Upper lobe of left lung (tissue), 6 donors: Measurements from ENCODE around the gene ASB14. TPM values are rescaled to one million over a fixed set of nuclear protein-coding genes. Genes with fewer than 3 reads are reported as not detected.
"Not testable (repeated sequence)": the region's sequence is repeated elsewhere in the genome, so short reads cannot be mapped to it uniquely, and the experiment has no call there.

Source experiments
- ATAC-seq, 2 donors: fragments of 200-7000 bp; cut with Tn5 transposase; one replicate each; pipeline ENCODE4 v1.9.1; 2022; ENCODE audit warnings: mild to moderate bottlenecking in 2 of 2, moderate library complexity in 2 of 2; ENCODE audit not compliant: low FRiP score in 2 of 2
- DNase-seq, 2 donors: peaks; one replicate each; pipeline ENCODE4 v3.0.0-alpha.2; 2019 to 2020
- H3K27ac ChIP-seq, 4 donors: fragments of 200-600 bp; sonication (generic); one replicate each; pipeline ENCODE4 v1.5.1; 2016 to 2019
- H3K27me3 ChIP-seq, 4 donors: fragments of 200-600 bp; sonication (generic); one replicate each; pipeline ENCODE4 v1.5.1; 2017 to 2019
- H3K36me3 ChIP-seq, 4 donors: fragments of 200-600 bp; sonication (generic); one replicate each; pipeline ENCODE4 v1.5.1; 2016 to 2019
- H3K4me1 ChIP-seq, 4 donors: fragments of 200-600 bp; sonication (generic); one replicate each; pipeline ENCODE4 v1.5.1; 2018 to 2019
- H3K4me3 ChIP-seq, 4 donors: fragments of 200-600 bp; sonication (generic); one replicate each; pipeline ENCODE4 v1.5.1; 2017 to 2019; ENCODE audit warnings: mild to moderate bottlenecking in 2 of 4, moderate library complexity in 1 of 4
- H3K9me3 ChIP-seq, 4 donors: fragments of 200-600 bp; sonication (generic); one replicate each; pipeline ENCODE4 v1.5.1; 2018 to 2019
- CTCF ChIP-seq, 6 experiments: fragments of 450-650 bp in 4 of 6; fragments of 200-600 bp in 2 of 6; sonication (generic) in 2 of 6; IDR thresholded peaks; one replicate each; pipeline ENCODE4 v1.5.1; 2016 to 2019; ENCODE audit warnings: antibody characterized with exemption in 6 of 6
- EP300 ChIP-seq, 4 donors: sonication (generic); formaldehyde crosslinking; IDR thresholded peaks; one replicate each; pipeline ENCODE4 v1.5.1; 2017; ENCODE audit warnings: antibody characterized with exemption in 4 of 4, control low read depth in 2 of 4
- POLR2A ChIP-seq, 4 donors: fragments of 450-650 bp; IDR thresholded peaks; one replicate each; pipeline ENCODE4 v1.5.1; 2016 to 2017; ENCODE audit warnings: antibody characterized with exemption in 4 of 4, mild to moderate bottlenecking in 2 of 4
- POLR2AphosphoS5 ChIP-seq, 2 donors: sonication (generic); formaldehyde crosslinking; IDR thresholded peaks; one replicate each; pipeline ENCODE4 v1.5.1; 2017; ENCODE audit warnings: antibody characterized with exemption in 2 of 2
- WGBS, 2 donors: methylation state at CpG; one replicate each; pipeline ENCODE4 v1.1.5; 2017 to 2018; 5-methylcytosine and 5-hydroxymethylcytosine counted together
- total RNA-seq, 6 donors: library from RNA; depleted of rRNA in 4 of 6; stranded (reverse); fragments of >200 nt in 4 of 6; gene quantifications; one replicate each; pipeline versions ENCODE4 v1.1.0 to v1.2.1, GENCODE V29; 2016 to 2021
- donor health status: DM: no; HTN: no; CAD: no; lungs with moderate emphysema.
- donor health status: DM: no; HTN: yes; CAD: no; lungs with severe emphysema.

ASB14 gene
- total RNA-seq, 6 donors from 2014 or later, result 0.64 to 2.1 (median 1.2) TPM; not detected in 3

GRCh38 chr3:57314204-57314603 is 21.7 kb upstream of the ASB14 start:
- DNase-seq, result no peak

GRCh38 chr3:57309769-57310360 is 17.4 kb upstream of the ASB14 start:
- ATAC-seq (no peak), DNase-seq (no peak)
- 36 to 45% methylated on average over 3 of the region's 3 CpGs for WGBS, 2 donors
- H3K27ac ChIP-seq, result no peak overlapping the region
- no peaks in the 10 kb centered on the region for H3K4me1 ChIP-seq
- H3K36me3 ChIP-seq, result no peaks in the 10 kb centered on the region
- TF ChIP-seq CTCF (IDR thresholded peaks at IDR 0.05) (no peak), POLR2A (IDR thresholded peaks at IDR 0.05) (no peak), EP300 (IDR thresholded peaks at IDR 0.05) (no peak), POLR2AphosphoS5 (IDR thresholded peaks at IDR 0.05) (no peak)
- no peaks in the 10 kb centered on the region for H3K9me3 ChIP-seq
- H3K4me3 ChIP-seq, result no peak overlapping the region
- H3K27me3 ChIP-seq, result no peaks in the 10 kb centered on the region

More at GRCh38 chr3:57314204-57314603, 21.7 kb upstream of the ASB14 start:
- no peaks in the 10 kb centered on the region for H3K27me3 ChIP-seq
- H3K27ac ChIP-seq, result no peak overlapping the region
- no peak for ATAC-seq
- no peaks in the 10 kb centered on the region for H3K4me1 ChIP-seq
- 100% methylated on average over 3 of the region's 3 CpGs for WGBS, 2 donors
- H3K36me3 ChIP-seq, result no peaks in the 10 kb centered on the region
- H3K4me3 ChIP-seq, result no peak overlapping the region
- TF ChIP-seq POLR2A (IDR thresholded peaks at IDR 0.05), result no peak
- peaks cover 0 to 4% (median 2%) of the 10 kb centered on the region in 4 donors for H3K9me3 ChIP-seq

GRCh38 chr3:57303520-57303919 is 11.0 kb upstream of the ASB14 start:
- 96% methylated on average over 7 of the region's 7 CpGs for WGBS, 2 donors
- not testable (repeated sequence) for H3K9me3 ChIP-seq, H3K36me3 ChIP-seq, H3K27me3 ChIP-seq, H3K4me1 ChIP-seq, H3K4me3 ChIP-seq, ATAC-seq, DNase-seq, H3K27ac ChIP-seq

GRCh38 chr3:57298041-57298440 is 5.6 kb upstream of the ASB14 start:
- 82 to 83% methylated on average over 1 of the region's 1 CpG for WGBS, 2 donors
- H3K27me3 ChIP-seq, result no peaks in the 10 kb centered on the region
- ATAC-seq (no peak), DNase-seq (no peak)
- H3K27ac ChIP-seq, result no peak overlapping the region
- TF ChIP-seq EP300 (IDR thresholded peaks at IDR 0.05), result no peak
- no peak for TF ChIP-seq POLR2AphosphoS5 (IDR thresholded peaks at IDR 0.05)
- no peaks in the 10 kb centered on the region for H3K9me3 ChIP-seq
- H3K4me1 ChIP-seq, result no peaks in the 10 kb centered on the region
- H3K36me3 ChIP-seq, result no peaks in the 10 kb centered on the region
- H3K4me3 ChIP-seq, result no peak overlapping the region

- Histone ChIP-seq H3K4me1 (no peaks in the 10 kb centered on the region), H3K27ac (no peak overlapping the region), H3K27me3 (no peaks in the 10 kb centered on the region), H3K4me3 (no peak overlapping the region), H3K9me3 (no peaks in the 10 kb centered on the region), H3K36me3 (no peaks in the 10 kb centered on the region)
- DNase-seq (no peak), ATAC-seq (no peak)
- no peak for TF ChIP-seq CTCF (IDR thresholded peaks at IDR 0.05)
- TF ChIP-seq POLR2A (IDR thresholded peaks at IDR 0.05), result no peak
- WGBS, 2 donors, result 92 to 97% methylated on average over 4 of the region's 4 CpGs
Observed at GRCh38 chr3:57292897-57293526, 527 bp upstream of the ASB14 start.

- Histone ChIP-seq H3K36me3 (no peaks in the 10 kb centered on the region), H3K4me3 (no peak overlapping the region), H3K27ac (no peak overlapping the region), H3K4me1 (no peaks in the 10 kb centered on the region), H3K27me3 (no peaks in the 10 kb centered on the region), H3K9me3 (no peaks in the 10 kb centered on the region)
- 79 to 89% methylated on average over 7 to 9 of the region's 9 CpGs for WGBS, 2 donors
- TF ChIP-seq POLR2AphosphoS5 (IDR thresholded peaks at IDR 0.05) (no peak), CTCF (IDR thresholded peaks at IDR 0.05) (no peak), POLR2A (IDR thresholded peaks at IDR 0.05) (no peak), EP300 (IDR thresholded peaks at IDR 0.05) (no peak)
- ATAC-seq (no peak), DNase-seq (no peak)
Observed at GRCh38 chr3:57288403-57288802, 4.1 kb downstream of the ASB14 start.
